HL-60/S4 (cell line): ENCODE results near the gene TM7SF2.

Source experiments
- in situ Hi-C: fragments of 300-500 bp; cut with MboI; formaldehyde crosslinking; loops from 2 replicates; pipeline ENCODE4 v1.14.3; 2022; ENCODE audit warnings: low sequenced_read_pairs

Gene TM7SF2

GRCh38 chr11:65087827-65088226 lies 23.8 kb upstream of the TM7SF2 start:
- in situ Hi-C loops: no loop called here

- in situ Hi-C loops: no loop called here
Measured at GRCh38 chr11:65089621-65090020, 22.1 kb upstream of the TM7SF2 start.

GRCh38 chr11:65090628-65091027 lies 21.0 kb upstream of the TM7SF2 start:
- in situ Hi-C loops: no loop called here

GRCh38 chr11:65095427-65095826 lies 16.2 kb upstream of the TM7SF2 start:
- in situ Hi-C loops: no loop called here

GRCh38 chr11:65095974-65096806 lies 15.5 kb upstream of the TM7SF2 start, which contains the start of gene VPS51:
TSS of gene VPS51 (plus strand) at chr11:65096214. CDS start at chr11:65096251, 37 bp downstream.
- in situ Hi-C loops: no loop called here

GRCh38 chr11:65096926-65097325 lies 14.7 kb upstream of the TM7SF2 start:
- in situ Hi-C loops: no loop called here

GRCh38 chr11:65100674-65101350 lies 10.9 kb upstream of the TM7SF2 start:
- in situ Hi-C loops: no loop called here

GRCh38 chr11:65102142-65103095 lies 9.3 kb upstream of the TM7SF2 start:
- in situ Hi-C loops: no loop called here

- in situ Hi-C loops: no loop called here
Measured at GRCh38 chr11:65103476-65103875, 8.2 kb upstream of the TM7SF2 start.

- in situ Hi-C loops: no loop called here
Measured at GRCh38 chr11:65104628-65105027, 7.0 kb upstream of the TM7SF2 start.

GRCh38 chr11:65107078-65107477 lies 4.6 kb upstream of the TM7SF2 start:
- in situ Hi-C loops: no loop called here

- in situ Hi-C loops: no loop called here
Measured at GRCh38 chr11:65107751-65108468, 3.8 kb upstream of the TM7SF2 start.

- in situ Hi-C loops: no loop called here
Measured at GRCh38 chr11:65108469-65109123, 3.1 kb upstream of the TM7SF2 start.

- in situ Hi-C loops: loop anchor here (10.0 kb wide), 1 partner anchor 265 kb away; the partner anchor contains the start of gene CDC42BPG
Measured at GRCh38 chr11:65109231-65110198, 2.2 kb upstream of the TM7SF2 start.

GRCh38 chr11:65110354-65110861 lies 1.3 kb upstream of the TM7SF2 start:
- in situ Hi-C loops: loop anchor here (10.0 kb wide), 1 partner anchor 266 kb away; the partner anchor contains the start of gene CDC42BPG

- in situ Hi-C loops: loop anchor here (10.0 kb wide), 1 partner anchor 266 kb away; the partner anchor contains the start of gene CDC42BPG
Measured at GRCh38 chr11:65111159-65111743, 421 bp upstream of the TM7SF2 start.

GRCh38 chr11:65112546-65113360 lies 1.1 kb downstream of the TM7SF2 start:
- in situ Hi-C loops: loop anchor here (10.0 kb wide), 1 partner anchor 268 kb away; the partner anchor contains the start of gene CDC42BPG
